ENCODE data around the gene KDM5B.

DNA sequence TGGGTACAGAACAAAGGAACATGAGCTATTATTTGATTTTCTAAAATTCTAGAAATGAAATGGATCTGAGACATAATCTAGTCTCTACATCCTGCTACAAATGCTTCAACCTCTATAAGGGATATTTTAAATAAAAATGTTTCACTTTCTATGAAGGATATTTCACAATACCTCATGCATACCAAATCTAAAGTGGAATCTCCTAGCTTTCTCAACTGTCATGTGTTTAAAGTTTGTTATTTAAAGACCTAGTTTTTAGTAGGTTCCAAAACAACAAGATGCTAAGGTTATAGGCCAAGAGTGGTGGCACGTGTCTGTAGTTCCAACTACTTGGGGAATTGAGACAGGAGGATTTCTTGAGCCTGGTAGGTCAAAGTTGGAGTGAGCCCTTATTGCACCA, 47.6 kb downstream of the KDM5B start:
- TF ChIP-seq POLR2A (IDR thresholded peaks at IDR 0.05) (no peak), POLR2AphosphoS5 (IDR thresholded peaks at IDR 0.05) (no peak), EP300 (IDR thresholded peaks at IDR 0.05) (no peak)
- TF ChIP-seq, protein P1, sequence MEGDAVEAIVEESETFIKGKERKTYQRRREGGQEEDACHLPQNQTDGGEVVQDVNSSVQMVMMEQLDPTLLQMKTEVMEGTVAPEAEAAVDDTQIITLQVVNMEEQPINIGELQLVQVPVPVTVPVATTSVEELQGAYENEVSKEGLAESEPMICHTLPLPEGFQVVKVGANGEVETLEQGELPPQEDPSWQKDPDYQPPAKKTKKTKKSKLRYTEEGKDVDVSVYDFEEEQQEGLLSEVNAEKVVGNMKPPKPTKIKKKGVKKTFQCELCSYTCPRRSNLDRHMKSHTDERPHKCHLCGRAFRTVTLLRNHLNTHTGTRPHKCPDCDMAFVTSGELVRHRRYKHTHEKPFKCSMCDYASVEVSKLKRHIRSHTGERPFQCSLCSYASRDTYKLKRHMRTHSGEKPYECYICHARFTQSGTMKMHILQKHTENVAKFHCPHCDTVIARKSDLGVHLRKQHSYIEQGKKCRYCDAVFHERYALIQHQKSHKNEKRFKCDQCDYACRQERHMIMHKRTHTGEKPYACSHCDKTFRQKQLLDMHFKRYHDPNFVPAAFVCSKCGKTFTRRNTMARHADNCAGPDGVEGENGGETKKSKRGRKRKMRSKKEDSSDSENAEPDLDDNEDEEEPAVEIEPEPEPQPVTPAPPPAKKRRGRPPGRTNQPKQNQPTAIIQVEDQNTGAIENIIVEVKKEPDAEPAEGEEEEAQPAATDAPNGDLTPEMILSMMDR (IDR thresholded peaks at IDR 0.05) = no peak
